ENCODE measurements around the gene NUTM2E. TPM values are rescaled to one million over a fixed set of nuclear protein-coding genes. Genes with fewer than 3 reads are reported as not detected.
"Not testable (repeated sequence)": the region's sequence is repeated elsewhere in the genome, so short reads cannot be mapped to it uniquely, and the experiment has no call there.

The NUTM2E gene
- 1.4 TPM for total RNA-seq (ENCODE audit: insufficient read depth, low replicate concordance)

- peak; percentile 87 for DNase-seq (ENCODE audit: low spot score)
Measured at GRCh38 chr10:79826496-79827215, at the start of gene NUTM2E. Gene NUTM2E, plus strand, starts transcription at chr10:79826739. Its CDS starts 15,002 bp downstream, at chr10:79841741.

GRCh38 chr10:79777997-79778396 is 48.5 kb upstream of the NUTM2E start:
- not testable (repeated sequence) for DNase-seq (ENCODE audit: low spot score)

- peak; percentile 71 for DNase-seq (ENCODE audit: low spot score)
Measured at GRCh38 chr10:79779310-79779938, 47.1 kb upstream of the NUTM2E start.

GRCh38 chr10:79779992-79780391 is 46.5 kb upstream of the NUTM2E start:
- DNase-seq (ENCODE audit: low spot score), result not testable (repeated sequence)

- DNase-seq (ENCODE audit: low spot score), result not testable (repeated sequence)
Measured at GRCh38 chr10:79781584-79781983, 45.0 kb upstream of the NUTM2E start.

GRCh38 chr10:79787455-79787952 is 39.0 kb upstream of the NUTM2E start:
- DNase-seq (ENCODE audit: low spot score), result not testable (repeated sequence)

- DNase-seq (ENCODE audit: low spot score), result not testable (repeated sequence)
Measured at GRCh38 chr10:79789351-79789750, 37.2 kb upstream of the NUTM2E start.

- not testable (repeated sequence) for DNase-seq (ENCODE audit: low spot score)
Measured at GRCh38 chr10:79791906-79792517, 34.5 kb upstream of the NUTM2E start.

GRCh38 chr10:79799337-79799736 is 27.2 kb upstream of the NUTM2E start:
- not testable (repeated sequence) for DNase-seq (ENCODE audit: low spot score)

GRCh38 chr10:79805857-79806256 is 20.7 kb upstream of the NUTM2E start:
- DNase-seq (ENCODE audit: low spot score), result peak; percentile 40

- not testable (repeated sequence) for DNase-seq (ENCODE audit: low spot score)
Measured at GRCh38 chr10:79811895-79812294, 14.6 kb upstream of the NUTM2E start.

- DNase-seq (ENCODE audit: low spot score), result not testable (repeated sequence)
Measured at GRCh38 chr10:79816290-79816689, 10.2 kb upstream of the NUTM2E start.

GRCh38 chr10:79823387-79823786 is 3.2 kb upstream of the NUTM2E start:
- not testable (repeated sequence) for DNase-seq (ENCODE audit: low spot score)

GRCh38 chr10:79825587-79826011 is 940 bp upstream of the NUTM2E start:
- DNase-seq (ENCODE audit: low spot score), result not testable (repeated sequence)

GRCh38 chr10:79826131-79826495 is 426 bp upstream of the NUTM2E start:
- peak; percentile 17 for DNase-seq (ENCODE audit: low spot score)

- not testable (repeated sequence) for DNase-seq (ENCODE audit: low spot score)
Measured at GRCh38 chr10:79833833-79834232, 7.3 kb downstream of the NUTM2E start.

- not testable (repeated sequence) for DNase-seq (ENCODE audit: low spot score)
Measured at GRCh38 chr10:79835891-79836290, 9.4 kb downstream of the NUTM2E start.

- not testable (repeated sequence) for DNase-seq (ENCODE audit: low spot score)
Measured at GRCh38 chr10:79836891-79837290, 10.4 kb downstream of the NUTM2E start.

- not testable (repeated sequence) for DNase-seq (ENCODE audit: low spot score)
Measured at GRCh38 chr10:79838441-79838840, 11.9 kb downstream of the NUTM2E start.

GRCh38 chr10:79853191-79853854 is 26.8 kb downstream of the NUTM2E start:
- DNase-seq (ENCODE audit: low spot score), result not testable (repeated sequence)

GRCh38 chr10:79862269-79862668 is 35.7 kb downstream of the NUTM2E start:
- not testable (repeated sequence) for DNase-seq (ENCODE audit: low spot score)

GRCh38 chr10:79862803-79863202 is 36.3 kb downstream of the NUTM2E start:
- DNase-seq (ENCODE audit: low spot score), result not testable (repeated sequence)
